H9 (cell line): ENCODE measurements around the gene AGK. TPM values are rescaled to one million over a fixed set of nuclear protein-coding genes. Genes with fewer than 3 reads are reported as not detected.

Experiments
- DNase-seq: peaks from one replicate; pipeline ENCODE4 v3.0.0-alpha.2; 2017
- H2AFZ ChIP-seq: one replicate; pipeline ENCODE4 v1.6.1; 2013; ENCODE audit warnings: mild to moderate bottlenecking, low read length, control low read depth, moderate library complexity
- H2AK5ac ChIP-seq: 2 replicates; pipeline ENCODE4 v1.6.1; 2013; ENCODE audit warnings: low read length, control low read depth, mixed read lengths; ENCODE audit not compliant: insufficient read length
- H2BK120ac ChIP-seq: one replicate; pipeline ENCODE4 v1.6.1; 2013; ENCODE audit warnings: low read depth, mild to moderate bottlenecking, low read length, control low read depth, inconsistent platforms; ENCODE audit not compliant: poor library complexity, severe bottlenecking
- H2BK12ac ChIP-seq: 2 replicates; pipeline ENCODE4 v1.6.1; 2013; ENCODE audit warnings: low read length, control low read depth, mixed read lengths, low read depth; ENCODE audit not compliant: insufficient read length
- H2BK15ac ChIP-seq: 2 replicates; pipeline ENCODE4 v1.6.1; 2013; ENCODE audit warnings: low read depth, low read length, control low read depth
- H2BK20ac ChIP-seq: one replicate; pipeline ENCODE4 v1.6.1; 2013; ENCODE audit warnings: low read depth, mild to moderate bottlenecking, low read length, control low read depth, inconsistent platforms; ENCODE audit not compliant: poor library complexity, severe bottlenecking
- H2BK5ac ChIP-seq: 2 replicates; pipeline ENCODE4 v1.6.1; 2013; ENCODE audit warnings: low read length, control low read depth, mixed read lengths; ENCODE audit not compliant: insufficient read length
- H3K14ac ChIP-seq: 2 replicates; pipeline ENCODE4 v1.6.1; 2013; ENCODE audit warnings: low read length, control low read depth; ENCODE audit not compliant: insufficient read depth
- H3K18ac ChIP-seq: 2 replicates; pipeline ENCODE4 v1.6.1; 2013; ENCODE audit warnings: low read depth, mild to moderate bottlenecking, mixed read lengths, low read length, control low read depth; ENCODE audit not compliant: insufficient read length
- H3K23ac ChIP-seq: 2 replicates; pipeline ENCODE4 v1.6.1; 2013; ENCODE audit warnings: low read length, control low read depth, mixed read lengths, low read depth; ENCODE audit not compliant: insufficient read length
- H3K23me2 ChIP-seq: 2 replicates; pipeline ENCODE4 v1.6.1; 2013; ENCODE audit warnings: low read depth, mild to moderate bottlenecking, mixed read lengths, low read length, control low read depth; ENCODE audit not compliant: insufficient read length, poor library complexity, severe bottlenecking
- H3K27ac ChIP-seq: 2 replicates; pipeline ENCODE4 v1.5.1; 2013; ENCODE audit warnings: low read length, control low read depth, mixed read lengths, low read depth; ENCODE audit not compliant: insufficient read length
- H3K27me3 ChIP-seq: 2 replicates; pipeline ENCODE4 v1.6.1; 2013; ENCODE audit warnings: low read length, control low read depth, inconsistent platforms; ENCODE audit not compliant: insufficient read depth
- H3K4ac ChIP-seq: 2 replicates; pipeline ENCODE4 v1.6.1; 2013; ENCODE audit warnings: low read depth, mild to moderate bottlenecking, control low read depth, inconsistent platforms, low read length, moderate library complexity
- H3K4me1 ChIP-seq: 2 replicates; pipeline ENCODE4 v1.6.1; 2013; ENCODE audit warnings: low read length, control low read depth, inconsistent platforms; ENCODE audit not compliant: insufficient read depth
- H3K4me2 ChIP-seq: 2 replicates; pipeline ENCODE4 v1.6.1; 2013; ENCODE audit warnings: low read length, control low read depth, mixed read lengths; ENCODE audit not compliant: insufficient read length, insufficient read depth
- H3K56ac ChIP-seq: 2 replicates; pipeline ENCODE4 v1.6.1; 2013; ENCODE audit warnings: low read depth, mild to moderate bottlenecking, mixed read lengths, low read length, control low read depth; ENCODE audit not compliant: insufficient read length
- H3K79me1 ChIP-seq: 2 replicates; pipeline ENCODE4 v1.6.1; 2013; ENCODE audit warnings: low read depth, mild to moderate bottlenecking, moderate library complexity, low read length, control low read depth, inconsistent platforms; ENCODE audit not compliant: insufficient read depth, poor library complexity, severe bottlenecking
- H3K79me2 ChIP-seq: 2 replicates; pipeline ENCODE4 v1.6.1; 2013; ENCODE audit warnings: low read length, control low read depth, inconsistent platforms; ENCODE audit not compliant: insufficient read depth
- H3K9ac ChIP-seq: 2 replicates; pipeline ENCODE4 v1.6.1; 2013; ENCODE audit warnings: low read length, control low read depth, mixed read lengths; ENCODE audit not compliant: insufficient read length; ENCODE audit errors: extremely low read depth
- H3K9me3 ChIP-seq: one replicate; pipeline ENCODE4 v1.6.1; 2013; ENCODE audit warnings: low read depth, low read length, inconsistent platforms; ENCODE audit not compliant: control insufficient read depth
- H3T11ph ChIP-seq: one replicate; pipeline ENCODE4 v1.6.1; 2013; ENCODE audit warnings: mild to moderate bottlenecking, low read length, control low read depth, inconsistent platforms
- H4K20me1 ChIP-seq: one replicate; pipeline ENCODE4 v1.6.1; 2013; ENCODE audit not compliant: control insufficient read depth, insufficient read length, insufficient read depth
- H4K5ac ChIP-seq: 2 replicates; pipeline ENCODE4 v1.6.1; 2013; ENCODE audit warnings: low read depth, mild to moderate bottlenecking, mixed read lengths, low read length, control low read depth; ENCODE audit not compliant: insufficient read length
- H4K8ac ChIP-seq: replicated peaks from 2 replicates; pipeline ENCODE4 v1.6.1; 2013; ENCODE audit warnings: low read length, control low read depth, mixed read lengths, low read depth; ENCODE audit not compliant: insufficient read length
- H4K91ac ChIP-seq: 2 replicates; pipeline ENCODE4 v1.6.1; 2013; ENCODE audit warnings: low read depth, mild to moderate bottlenecking, moderate library complexity, mixed read lengths, low read length, control low read depth; ENCODE audit not compliant: insufficient read length
- H3K27ac Mint-ChIP-seq, 3 experiments: 2 replicates in 2 of 3; 3 replicates in 1 of 3; pipeline ENCODE4 v1.8.0; 2020 to 2021; ENCODE audit warnings: mixed read lengths in 3 of 3, mild to moderate bottlenecking in 1 of 3, moderate library complexity in 1 of 3
- H3K27me3 Mint-ChIP-seq: 2 replicates; pipeline ENCODE4 v1.8.0; 2021; ENCODE audit warnings: low read depth, mild to moderate bottlenecking, moderate library complexity, mixed read lengths
- H3K36me3 Mint-ChIP-seq, 3 experiments: 2 replicates in 2 of 3; 3 replicates in 1 of 3; pipeline ENCODE4 v1.8.0; 2020 to 2021; ENCODE audit warnings: low read depth in 3 of 3, mixed read lengths in 3 of 3; ENCODE audit not compliant: insufficient read depth in 1 of 3
- H3K4me1 Mint-ChIP-seq, 2 experiments: 2 replicates each; pipeline ENCODE4 v1.8.0; 2020; ENCODE audit warnings: mixed read lengths in 2 of 2
- H3K4me3 Mint-ChIP-seq, 2 experiments: 2 replicates in 1 of 2; 3 replicates in 1 of 2; pipeline ENCODE4 v1.8.0; 2020 to 2021; ENCODE audit warnings: mild to moderate bottlenecking in 2 of 2, mixed read lengths in 2 of 2, moderate library complexity in 1 of 2
- H3K9me3 Mint-ChIP-seq, 2 experiments: 2 replicates in 1 of 2; 3 replicates in 1 of 2; pipeline ENCODE4 v1.8.0; 2020; ENCODE audit warnings: mild to moderate bottlenecking in 2 of 2, mixed read lengths in 2 of 2, moderate library complexity in 1 of 2
- WGBS: extraction: QIAGEN DNeasy Blood & Tissue Kit; methylation state at CpG from one replicate; pipeline ENCODE4 v1.1.7; 2013; ENCODE audit warnings: missing lambda C conversion rate, low lambda C conversion rate, mixed read lengths; ENCODE audit not compliant: insufficient read length; ENCODE audit errors: extremely low coverage; 5-methylcytosine and 5-hydroxymethylcytosine counted together
- total RNA-seq: library from RNA; stranded (reverse); gene quantifications from 2 replicates; pipeline ENCODE4 v1.2.1, GENCODE V29; 2021
- TF ChIP-seq, protein P1 (sequence below): fragments of 200-600 bp; sonication (generic); conservative IDR thresholded peaks from 3 replicates; pipeline ENCODE4 v1.8.0; 2021; ENCODE audit warnings: antibody characterized with exemption, mild to moderate bottlenecking

The AGK gene
- total RNA-seq, 1 experiment from 2014 or later: 35.1 TPM

DNA sequence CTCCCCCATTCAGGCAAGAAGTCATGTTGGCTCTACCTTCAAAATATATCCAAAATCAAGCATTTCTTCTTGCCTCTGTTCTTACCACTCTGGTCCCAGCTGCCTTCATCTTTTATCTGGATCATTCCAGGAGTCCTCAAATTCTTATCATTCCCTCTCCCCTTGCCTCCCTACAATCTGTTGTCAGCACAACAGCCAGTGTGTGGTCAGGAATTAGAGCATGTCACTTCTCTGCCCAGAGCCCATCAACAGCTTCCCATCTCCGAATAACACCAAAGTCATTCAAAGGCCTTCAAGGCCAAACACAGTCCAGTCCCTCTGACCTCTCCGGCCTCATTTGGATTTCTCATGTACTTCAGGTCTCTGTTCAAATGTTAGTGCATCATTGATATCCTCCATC lies 80.3 kb downstream of the AGK start:
- Histone ChIP-seq H3K27me3 (no peaks in the 10 kb centered on the region), H2BK120ac (no peak overlapping the region), H3K9me3 (no peaks in the 10 kb centered on the region), H3K18ac (no peak overlapping the region), H3K27ac (no peak overlapping the region), H3K79me1 (no peaks in the 10 kb centered on the region), H3K79me2 (no peaks in the 10 kb centered on the region), H2BK15ac (no peak overlapping the region), H2BK20ac (no peak overlapping the region), H2AK5ac (no peak overlapping the region), H3K4ac (no peak overlapping the region), H3K4me1 (no peaks in the 10 kb centered on the region), H4K20me1 (no peaks in the 10 kb centered on the region), H4K5ac (no peak overlapping the region), H3K4me2 (no peak overlapping the region), H3K23me2 (no peaks in the 10 kb centered on the region), H3T11ph (no peak overlapping the region), H4K8ac (no peak overlapping the region), H3K9ac (no peak overlapping the region), H2AFZ (no peak overlapping the region), H3K56ac (no peak overlapping the region), H2BK5ac (no peak overlapping the region), H3K14ac (no peak overlapping the region), H3K23ac (no peak overlapping the region), H4K91ac (no peak overlapping the region), H2BK12ac (no peak overlapping the region)
- TF ChIP-seq, protein P1, sequence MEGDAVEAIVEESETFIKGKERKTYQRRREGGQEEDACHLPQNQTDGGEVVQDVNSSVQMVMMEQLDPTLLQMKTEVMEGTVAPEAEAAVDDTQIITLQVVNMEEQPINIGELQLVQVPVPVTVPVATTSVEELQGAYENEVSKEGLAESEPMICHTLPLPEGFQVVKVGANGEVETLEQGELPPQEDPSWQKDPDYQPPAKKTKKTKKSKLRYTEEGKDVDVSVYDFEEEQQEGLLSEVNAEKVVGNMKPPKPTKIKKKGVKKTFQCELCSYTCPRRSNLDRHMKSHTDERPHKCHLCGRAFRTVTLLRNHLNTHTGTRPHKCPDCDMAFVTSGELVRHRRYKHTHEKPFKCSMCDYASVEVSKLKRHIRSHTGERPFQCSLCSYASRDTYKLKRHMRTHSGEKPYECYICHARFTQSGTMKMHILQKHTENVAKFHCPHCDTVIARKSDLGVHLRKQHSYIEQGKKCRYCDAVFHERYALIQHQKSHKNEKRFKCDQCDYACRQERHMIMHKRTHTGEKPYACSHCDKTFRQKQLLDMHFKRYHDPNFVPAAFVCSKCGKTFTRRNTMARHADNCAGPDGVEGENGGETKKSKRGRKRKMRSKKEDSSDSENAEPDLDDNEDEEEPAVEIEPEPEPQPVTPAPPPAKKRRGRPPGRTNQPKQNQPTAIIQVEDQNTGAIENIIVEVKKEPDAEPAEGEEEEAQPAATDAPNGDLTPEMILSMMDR: no peak
- DNase-seq: no peak
- Mint-ChIP-seq H3K27ac (no peak overlapping the region), H3K27me3 (no peaks in the 10 kb centered on the region), H3K36me3 (peaks cover 0 to 4% (median 1%) of the 10 kb centered on the region in 3 experiments; a peak in 4 of 7 replicates), H3K4me3 (no peak overlapping the region), H3K9me3 (no peaks in the 10 kb centered on the region), H3K4me1 (no peaks in the 10 kb centered on the region)
- WGBS: no CpG with 5 or more reads among the region's 2 CpGs
